Measurements from ENCODE around the gene PGS1. TPM values are rescaled to one million over a fixed set of nuclear protein-coding genes. Genes with fewer than 3 reads are reported as not detected.

The PGS1 gene
- total RNA-seq, 4 donors from 2014 or later: 24.1 to 53.0 (median 38.8) TPM

DNA sequence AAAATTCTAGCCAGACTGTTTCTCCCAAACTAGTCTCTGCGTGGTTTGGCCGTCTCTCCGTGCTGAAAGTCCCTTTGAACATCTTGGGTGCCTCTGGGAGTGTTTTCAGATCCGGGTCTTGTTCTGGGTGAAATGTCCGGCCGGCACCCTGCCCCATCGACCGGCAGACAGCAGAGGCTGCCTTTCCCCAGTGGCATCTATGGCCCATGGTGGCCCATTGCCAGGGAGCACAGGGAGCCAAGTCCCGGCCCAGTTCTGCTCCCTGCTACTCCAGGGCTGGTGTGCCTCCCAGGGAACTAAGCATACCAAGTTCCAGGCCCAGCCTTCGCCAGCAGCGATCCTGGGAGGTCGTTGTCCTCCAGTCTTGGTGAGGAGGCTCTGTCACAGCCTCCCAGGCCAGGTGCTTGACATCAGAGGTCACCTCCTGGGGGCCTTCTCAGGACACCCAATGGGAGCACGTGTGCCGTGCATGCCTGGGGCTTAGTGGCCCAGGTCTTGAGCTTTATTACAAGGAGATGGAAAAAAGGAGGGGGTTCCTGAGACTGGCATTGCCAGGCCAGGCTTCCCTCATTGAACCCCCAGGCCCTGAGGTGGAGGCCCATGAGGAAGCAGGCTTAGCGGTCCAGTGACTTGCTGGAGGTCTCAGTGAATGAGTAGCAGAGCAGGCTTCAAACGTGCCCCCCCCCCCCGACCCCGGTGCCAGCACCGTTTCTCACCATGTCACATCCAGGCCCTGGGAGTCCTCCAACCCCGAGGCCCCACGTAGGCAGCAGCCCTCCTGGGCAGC is 54.0 kb downstream of the PGS1 start:
- Histone ChIP-seq H3K36me3 (peaks cover 0 to 21% of the 10 kb centered on the region in 2 donors), H3K4me3 (no peak overlapping the region), H3K4me1 (peaks cover 0 to 30% (median 10%) of the 10 kb centered on the region in 3 donors), H3K9me3 (no peaks in the 10 kb centered on the region), H3K27me3 (peaks cover 25% of the 10 kb centered on the region), H3K27ac (no peak overlapping the region)
- no peak for TF ChIP-seq EP300 (IDR thresholded peaks at IDR 0.05)
- no peak for TF ChIP-seq POLR2A (IDR thresholded peaks at IDR 0.05)
- TF ChIP-seq, protein P1, sequence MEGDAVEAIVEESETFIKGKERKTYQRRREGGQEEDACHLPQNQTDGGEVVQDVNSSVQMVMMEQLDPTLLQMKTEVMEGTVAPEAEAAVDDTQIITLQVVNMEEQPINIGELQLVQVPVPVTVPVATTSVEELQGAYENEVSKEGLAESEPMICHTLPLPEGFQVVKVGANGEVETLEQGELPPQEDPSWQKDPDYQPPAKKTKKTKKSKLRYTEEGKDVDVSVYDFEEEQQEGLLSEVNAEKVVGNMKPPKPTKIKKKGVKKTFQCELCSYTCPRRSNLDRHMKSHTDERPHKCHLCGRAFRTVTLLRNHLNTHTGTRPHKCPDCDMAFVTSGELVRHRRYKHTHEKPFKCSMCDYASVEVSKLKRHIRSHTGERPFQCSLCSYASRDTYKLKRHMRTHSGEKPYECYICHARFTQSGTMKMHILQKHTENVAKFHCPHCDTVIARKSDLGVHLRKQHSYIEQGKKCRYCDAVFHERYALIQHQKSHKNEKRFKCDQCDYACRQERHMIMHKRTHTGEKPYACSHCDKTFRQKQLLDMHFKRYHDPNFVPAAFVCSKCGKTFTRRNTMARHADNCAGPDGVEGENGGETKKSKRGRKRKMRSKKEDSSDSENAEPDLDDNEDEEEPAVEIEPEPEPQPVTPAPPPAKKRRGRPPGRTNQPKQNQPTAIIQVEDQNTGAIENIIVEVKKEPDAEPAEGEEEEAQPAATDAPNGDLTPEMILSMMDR (IDR thresholded peaks at IDR 0.05): no peak
- no peak for TF ChIP-seq POLR2AphosphoS5 (IDR thresholded peaks at IDR 0.05)
- ATAC-seq: no peak
- 59 to 86% methylated on average over 7 to 8 of the region's 21 CpGs for WGBS, 2 donors (ENCODE audit: low coverage in 1 of 2)

DNA sequence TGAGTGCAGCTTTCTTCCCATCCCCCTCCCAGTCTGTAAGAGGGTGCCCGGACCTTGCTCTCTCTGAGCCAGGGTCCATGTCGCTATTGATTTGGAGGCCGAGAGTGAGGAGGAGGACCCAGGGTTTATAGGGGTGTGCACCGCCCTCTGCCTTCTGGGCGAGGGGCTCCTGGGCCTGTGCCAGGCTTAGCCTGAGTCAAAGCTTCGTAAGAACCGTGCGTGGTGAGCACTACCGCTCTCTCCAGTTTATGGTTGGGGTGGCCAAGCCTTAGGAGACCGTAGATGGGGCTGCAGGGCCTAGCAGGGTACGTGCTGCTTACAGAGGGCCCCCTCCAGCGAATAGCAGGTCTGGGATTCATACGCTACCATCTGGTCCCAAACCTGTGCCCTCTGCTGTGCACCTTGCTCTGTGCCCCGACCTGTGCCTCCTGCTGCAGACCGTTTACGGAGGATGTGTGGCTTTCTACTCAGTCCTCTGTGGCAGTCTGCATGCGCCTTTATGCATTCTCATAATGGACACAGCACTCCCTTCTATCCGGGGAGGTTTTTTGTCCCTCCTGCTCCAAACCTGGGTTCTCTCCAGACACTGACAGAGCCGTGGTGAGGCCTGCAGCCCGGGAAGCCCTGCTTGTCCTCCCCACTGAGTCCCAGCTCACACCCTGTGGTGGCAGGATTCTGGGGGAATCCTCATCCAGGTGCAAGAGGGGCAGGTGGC is 54.7 kb downstream of the PGS1 start:
- ATAC-seq: no peak
- Histone ChIP-seq H3K4me1 (peaks cover 0 to 26% (median 10%) of the 10 kb centered on the region in 3 donors), H3K27me3 (peaks cover 33% of the 10 kb centered on the region), H3K4me3 (no peak overlapping the region), H3K36me3 (peaks cover 0 to 20% of the 10 kb centered on the region in 2 donors), H3K9me3 (no peaks in the 10 kb centered on the region), H3K27ac (no peak overlapping the region)
- TF ChIP-seq, protein P1 (IDR thresholded peaks at IDR 0.05): no peak
- TF ChIP-seq EP300 (IDR thresholded peaks at IDR 0.05) (no peak), POLR2A (IDR thresholded peaks at IDR 0.05) (no peak)
- 50 to 57% methylated on average over 2 to 8 of the region's 20 CpGs for WGBS, 2 donors (ENCODE audit: low coverage in 1 of 2)

DNA sequence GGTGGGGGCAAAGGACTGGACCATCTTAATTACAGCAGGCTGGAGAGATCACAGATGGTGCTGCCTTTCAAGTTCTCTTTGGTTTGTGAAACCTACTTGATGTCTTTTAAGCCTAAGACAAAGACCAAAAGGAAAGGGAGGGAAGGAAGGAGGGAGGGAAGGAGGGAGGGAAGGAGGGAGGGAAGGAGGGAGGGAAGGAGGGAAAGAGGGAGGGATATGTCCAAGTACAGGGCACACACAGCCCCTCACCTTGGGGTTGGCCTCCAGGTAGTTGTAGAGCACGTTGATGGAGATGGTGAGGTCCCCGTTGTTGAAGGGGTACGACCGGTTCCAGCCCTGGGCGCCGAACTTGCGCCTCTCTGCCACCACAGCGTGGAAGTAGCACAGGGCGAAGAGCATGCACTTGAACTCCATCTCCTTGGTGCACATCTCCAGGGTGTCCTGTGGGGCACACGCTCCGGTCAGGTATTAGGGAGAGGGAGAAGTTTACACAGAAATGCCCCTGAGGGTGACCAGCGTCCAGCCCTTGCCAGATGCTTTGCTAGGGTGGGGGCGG is 55.4 kb downstream of the PGS1 start:
- ATAC-seq: no peak
- TF ChIP-seq POLR2AphosphoS5 (IDR thresholded peaks at IDR 0.05) (no peak), POLR2A (IDR thresholded peaks at IDR 0.05) (no peak), EP300 (IDR thresholded peaks at IDR 0.05) (no peak)
- TF ChIP-seq, protein P1 (IDR thresholded peaks at IDR 0.05): no peak
- peaks cover 34% of the 10 kb centered on the region for H3K27me3 ChIP-seq
- no peaks in the 10 kb centered on the region for H3K9me3 ChIP-seq
- H3K4me1 ChIP-seq: peaks cover 0 to 19% (median 9%) of the 10 kb centered on the region in 3 donors
- WGBS, 2 donors (ENCODE audit: low coverage in 1 of 2): 82% methylated on average over 9 of the region's 13 CpGs; no CpG with 5 or more reads in 1 of the 2 donors
- no peak overlapping the region for H3K27ac ChIP-seq
- H3K4me3 ChIP-seq: no peak overlapping the region
- peaks cover 0 to 15% of the 10 kb centered on the region in 2 donors for H3K36me3 ChIP-seq

GRCh38 chr17:78434455-78435329 is 56.2 kb downstream of the PGS1 start:
- H3K9me3 ChIP-seq: no peaks in the 10 kb centered on the region
- no peak for ATAC-seq
- peaks cover 0 to 7% of the 10 kb centered on the region in 2 donors for H3K36me3 ChIP-seq
- peaks cover 0 to 14% (median 3%) of the 10 kb centered on the region in 3 donors for H3K4me1 ChIP-seq
- H3K27me3 ChIP-seq: peaks cover 34% of the 10 kb centered on the region
- H3K27ac ChIP-seq: no peak overlapping the region
- no peak overlapping the region for H3K4me3 ChIP-seq
- TF ChIP-seq POLR2AphosphoS5 (IDR thresholded peaks at IDR 0.05) (no peak), EP300 (IDR thresholded peaks at IDR 0.05) (no peak), POLR2A (IDR thresholded peaks at IDR 0.05) (no peak)
- TF ChIP-seq, protein P1 (IDR thresholded peaks at IDR 0.05): no peak
- WGBS, 2 donors (ENCODE audit: low coverage in 1 of 2): 18 to 48% methylated on average over 4 to 11 of the region's 18 CpGs
